Measurements from ENCODE around the gene KPNA6. TPM values are rescaled to one million over a fixed set of nuclear protein-coding genes. Genes with fewer than 3 reads are reported as not detected.

KPNA6 gene
- total RNA-seq, 1 donor from 2014 or later, result 34.4 TPM

GRCh38 chr1:32221581-32221979 lies 113.7 kb downstream of the KPNA6 start:
- DNase-seq, result no peak

GRCh38 chr1:32221980-32222755 lies 114.3 kb downstream of the KPNA6 start, which contains the start of the genes EIF3I and TMEM234:
Gene EIF3I (plus strand): TSS chr1:32222407. CDS start chr1:32222442, 35 bp downstream.
Gene TMEM234 (minus strand): TSS chr1:32222353. CDS start chr1:32222322, 31 bp downstream.
- peak; percentile 94 for DNase-seq

GRCh38 chr1:32223683-32224082 lies 115.8 kb downstream of the KPNA6 start:
- peak; percentile 84 for DNase-seq

GRCh38 chr1:32224285-32224684 lies 116.4 kb downstream of the KPNA6 start:
- DNase-seq, result no peak

Other genes starting within 250 kb of the KPNA6 start
- gene PTP4A2, start 169.7 kb upstream of the KPNA6 start, total RNA-seq, result 199 and 243 TPM in 2 replicates
- 60.9 and 143 TPM in 2 replicates for gene KHDRBS1, start 94.2 kb upstream of the KPNA6 start, total RNA-seq
- gene TMEM39B, start 35.1 kb upstream of the KPNA6 start, total RNA-seq, result 9.9 and 18.3 TPM in 2 replicates
- 83.7 and 93.6 TPM in 2 replicates for gene TXLNA, start 71.6 kb downstream of the KPNA6 start, total RNA-seq
- 10.8 and 16.8 TPM in 2 replicates for gene CCDC28B, start 92.5 kb downstream of the KPNA6 start, total RNA-seq
- 1.0 and 1.2 TPM in 2 replicates for gene IQCC, start 97.6 kb downstream of the KPNA6 start, total RNA-seq
- not detected in 2 replicates for gene DCDC2B, start 101.0 kb downstream of the KPNA6 start, total RNA-seq
- gene TMEM234, start 114.3 kb downstream of the KPNA6 start, total RNA-seq, result 9.2 and 12.3 TPM in 2 replicates
- 339 and 353 TPM in 2 replicates for gene EIF3I, start 114.4 kb downstream of the KPNA6 start, total RNA-seq
- 2.4 and 30.8 TPM in 2 replicates for gene FAM167B, start 139.2 kb downstream of the KPNA6 start, total RNA-seq
- gene LCK, start 143.2 kb downstream of the KPNA6 start, total RNA-seq, result 0.09 and 0.17 TPM in 2 replicates
- gene HDAC1, start 184.0 kb downstream of the KPNA6 start, total RNA-seq, result 176 and 202 TPM in 2 replicates
- gene MARCKSL1, start 228.2 kb downstream of the KPNA6 start, total RNA-seq, result 129 and 147 TPM in 2 replicates

All from dermis blood vessel endothelial cell (primary cell).